Measurements from ENCODE around the gene AFF2. TPM values are rescaled to one million over a fixed set of nuclear protein-coding genes. Genes with fewer than 3 reads are reported as not detected.
A peak's percentile ranks its signal among the peaks of the same experiment; 100 is the strongest.

The AFF2 gene
- total and polyA plus RNA-seq, 2 donors (not counting 3 experiments of a cell fraction or from before 2014, with no cell fraction given) = 0.03 to 0.07 TPM

DNA sequence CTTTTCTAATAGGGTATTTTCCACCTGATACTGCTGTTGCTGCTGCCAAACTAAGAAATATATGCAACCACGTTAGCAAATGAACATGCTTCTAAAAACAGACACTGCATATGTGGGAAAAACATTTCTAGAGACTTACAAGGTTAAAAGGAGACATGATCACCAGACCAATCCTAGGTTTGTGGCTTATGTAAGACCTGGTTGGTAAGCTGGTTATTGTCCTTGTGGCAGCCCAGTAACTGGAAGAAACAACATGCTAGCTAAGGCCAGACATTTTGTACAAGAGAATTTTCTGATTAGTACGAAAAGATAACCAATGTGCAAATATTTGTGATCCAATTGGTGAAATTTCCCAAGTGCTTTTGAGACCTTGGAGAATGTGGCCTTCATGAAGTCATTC, 112.0 kb downstream of the AFF2 start:
- no peak for DNase-seq (ENCODE audit: low read depth, low spot score)
- H3K27me3 ChIP-seq (ENCODE audit: control insufficient read depth in 2 of 2, insufficient read depth in 2 of 2, low read length in 2 of 2) = no peaks in the 10 kb centered on the region
- H4K20me1 ChIP-seq (replicated peaks; ENCODE audit: control insufficient read depth, extremely low read depth, insufficient read depth, low read length) = no peaks in the 10 kb centered on the region
- dilution Hi-C loops (cut with MboI; ENCODE audit: extremely low pct_ligation_motif_present, low sequenced_read_pairs) (no loop called here), intact Hi-C loops (cut with micrococcal nuclease) (no loop called here)
- H3K36me3 ChIP-seq (ENCODE audit: control insufficient read depth in 2 of 2, extremely low read depth in 1 of 2, insufficient read depth in 2 of 2, low read length in 2 of 2) = no peaks in the 10 kb centered on the region
- no peak overlapping the region for H3K27ac ChIP-seq (ENCODE audit: insufficient read depth, low read depth, low read length)
- ChIA-PET POLR2A (no interaction called here), CTCF (no interaction called here)
- no TSS peak for BruUV-seq (replicated peaks)
- H3K79me2 ChIP-seq (ENCODE audit: control insufficient read depth, insufficient read depth, low read length) = no peaks in the 10 kb centered on the region
- H3K4me3 ChIP-seq (replicated peaks in 1 of 3; ENCODE audit: insufficient read depth in 1 of 3, low read depth in 1 of 3, low read length in 3 of 3) = no peak overlapping the region
- TF ChIP-seq MYC (IDR thresholded peaks at IDR 0.05; ENCODE audit: low read depth, low read length) (no peak), JUN (IDR thresholded peaks at IDR 0.05; ENCODE audit: borderline replicate concordance, insufficient read depth, insufficient read length, low read depth) (no peak), POLR2AphosphoS5 (IDR thresholded peaks at IDR 0.05; ENCODE audit: insufficient read depth, low read depth, low read length) (no peak)
- TF ChIP-seq, protein P1, sequence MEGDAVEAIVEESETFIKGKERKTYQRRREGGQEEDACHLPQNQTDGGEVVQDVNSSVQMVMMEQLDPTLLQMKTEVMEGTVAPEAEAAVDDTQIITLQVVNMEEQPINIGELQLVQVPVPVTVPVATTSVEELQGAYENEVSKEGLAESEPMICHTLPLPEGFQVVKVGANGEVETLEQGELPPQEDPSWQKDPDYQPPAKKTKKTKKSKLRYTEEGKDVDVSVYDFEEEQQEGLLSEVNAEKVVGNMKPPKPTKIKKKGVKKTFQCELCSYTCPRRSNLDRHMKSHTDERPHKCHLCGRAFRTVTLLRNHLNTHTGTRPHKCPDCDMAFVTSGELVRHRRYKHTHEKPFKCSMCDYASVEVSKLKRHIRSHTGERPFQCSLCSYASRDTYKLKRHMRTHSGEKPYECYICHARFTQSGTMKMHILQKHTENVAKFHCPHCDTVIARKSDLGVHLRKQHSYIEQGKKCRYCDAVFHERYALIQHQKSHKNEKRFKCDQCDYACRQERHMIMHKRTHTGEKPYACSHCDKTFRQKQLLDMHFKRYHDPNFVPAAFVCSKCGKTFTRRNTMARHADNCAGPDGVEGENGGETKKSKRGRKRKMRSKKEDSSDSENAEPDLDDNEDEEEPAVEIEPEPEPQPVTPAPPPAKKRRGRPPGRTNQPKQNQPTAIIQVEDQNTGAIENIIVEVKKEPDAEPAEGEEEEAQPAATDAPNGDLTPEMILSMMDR (IDR thresholded peaks at IDR 0.05; ENCODE audit: extremely low read depth in 1 of 2, insufficient read depth in 1 of 2, low read depth in 1 of 2, low read length in 2 of 2) = no peak
- H2AFZ ChIP-seq (ENCODE audit: low read depth, low read length) = no peak overlapping the region
- H3K4me2 ChIP-seq (ENCODE audit: insufficient read depth, low read length) = no peak overlapping the region
- H3K4me1 ChIP-seq (ENCODE audit: control insufficient read depth, extremely low read depth, insufficient read depth, low read length) = no peaks in the 10 kb centered on the region
- FAIRE-seq = peak; percentile 18
- no peaks in the 10 kb centered on the region for H3K9me3 ChIP-seq (replicated peaks; ENCODE audit: control insufficient read depth, insufficient read depth, low read length)
- H3K9ac ChIP-seq (replicated peaks; ENCODE audit: extremely low read depth, insufficient read depth, low read length) = no peak overlapping the region
- no peaks in the 10 kb centered on the region for H3K9me1 ChIP-seq (replicated peaks; ENCODE audit: control insufficient read depth, extremely low read depth, insufficient read depth, low read length)

DNA sequence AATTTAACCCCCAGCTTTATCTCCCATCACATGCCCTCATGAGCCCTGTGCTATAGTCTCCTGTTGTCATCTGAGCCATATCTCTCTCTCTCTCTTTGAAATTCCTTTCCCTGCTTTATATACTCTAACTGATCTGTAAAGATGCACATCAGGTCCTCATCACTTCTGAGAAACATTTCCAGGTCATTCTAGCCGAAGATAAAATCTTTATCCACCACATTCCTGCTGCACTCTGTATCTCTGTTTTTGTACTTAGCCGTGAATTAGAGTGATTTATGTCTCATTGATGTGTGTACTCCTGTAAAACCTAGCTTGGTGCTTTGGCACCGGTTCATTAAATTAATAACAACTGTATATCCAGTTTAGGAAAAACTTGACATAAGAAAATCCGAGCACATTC, 113.2 kb downstream of the AFF2 start:
- Histone ChIP-seq H3K4me2 (ENCODE audit: insufficient read depth, low read length) (no peak overlapping the region), H3K27ac (ENCODE audit: insufficient read depth, low read depth, low read length) (no peak overlapping the region), H3K9me3 (replicated peaks; ENCODE audit: control insufficient read depth, insufficient read depth, low read length) (no peaks in the 10 kb centered on the region), H2AFZ (ENCODE audit: low read depth, low read length) (no peak overlapping the region), H3K36me3 (ENCODE audit: control insufficient read depth in 2 of 2, extremely low read depth in 1 of 2, insufficient read depth in 2 of 2, low read length in 2 of 2) (no peaks in the 10 kb centered on the region), H3K9me1 (replicated peaks; ENCODE audit: control insufficient read depth, extremely low read depth, insufficient read depth, low read length) (no peaks in the 10 kb centered on the region), H3K27me3 (ENCODE audit: control insufficient read depth in 2 of 2, insufficient read depth in 2 of 2, low read length in 2 of 2) (no peaks in the 10 kb centered on the region), H3K79me2 (ENCODE audit: control insufficient read depth, insufficient read depth, low read length) (no peaks in the 10 kb centered on the region), H3K4me3 (replicated peaks in 1 of 3; ENCODE audit: insufficient read depth in 1 of 3, low read depth in 1 of 3, low read length in 3 of 3) (no peak overlapping the region), H4K20me1 (replicated peaks; ENCODE audit: control insufficient read depth, extremely low read depth, insufficient read depth, low read length) (no peaks in the 10 kb centered on the region), H3K4me1 (ENCODE audit: control insufficient read depth, extremely low read depth, insufficient read depth, low read length) (no peaks in the 10 kb centered on the region), H3K9ac (replicated peaks; ENCODE audit: extremely low read depth, insufficient read depth, low read length) (no peak overlapping the region)
- FAIRE-seq (no peak), DNase-seq (ENCODE audit: low read depth, low spot score) (no peak)
- TF ChIP-seq MYC (IDR thresholded peaks at IDR 0.05; ENCODE audit: low read depth, low read length) = no peak
- ChIA-PET POLR2A (no interaction called here), CTCF (no interaction called here)
- intact Hi-C loops (cut with micrococcal nuclease) = no loop called here
- dilution Hi-C loops (cut with MboI; ENCODE audit: extremely low pct_ligation_motif_present, low sequenced_read_pairs) = no loop called here
- BruUV-seq (replicated peaks) = no TSS peak

Measured in endothelial cell of umbilical vein (primary cell).